Activated CD8-positive, alpha-beta memory T cell treated with anti-CD3 and anti-CD28 coated beads for 48 hours (primary cell): ENCODE results near the gene NCL.
"Not testable (repeated sequence)": the region's sequence is repeated elsewhere in the genome, so short reads cannot be mapped to it uniquely, and the experiment has no call there.

ENCODE experiments used
- DNase-seq, 3 experiments: peaks; one replicate each; pipeline ENCODE4 v3.0.0-alpha.2; 2020; ENCODE audit warnings: low read depth in 2 of 3, low spot score in 2 of 3

Gene NCL

GRCh38 chr2:231408304-231408703 lies 56.0 kb downstream of the NCL start:
- not testable (repeated sequence) for DNase-seq

GRCh38 chr2:231407686-231408085 lies 56.6 kb downstream of the NCL start:
- not testable (repeated sequence) for DNase-seq

DNA sequence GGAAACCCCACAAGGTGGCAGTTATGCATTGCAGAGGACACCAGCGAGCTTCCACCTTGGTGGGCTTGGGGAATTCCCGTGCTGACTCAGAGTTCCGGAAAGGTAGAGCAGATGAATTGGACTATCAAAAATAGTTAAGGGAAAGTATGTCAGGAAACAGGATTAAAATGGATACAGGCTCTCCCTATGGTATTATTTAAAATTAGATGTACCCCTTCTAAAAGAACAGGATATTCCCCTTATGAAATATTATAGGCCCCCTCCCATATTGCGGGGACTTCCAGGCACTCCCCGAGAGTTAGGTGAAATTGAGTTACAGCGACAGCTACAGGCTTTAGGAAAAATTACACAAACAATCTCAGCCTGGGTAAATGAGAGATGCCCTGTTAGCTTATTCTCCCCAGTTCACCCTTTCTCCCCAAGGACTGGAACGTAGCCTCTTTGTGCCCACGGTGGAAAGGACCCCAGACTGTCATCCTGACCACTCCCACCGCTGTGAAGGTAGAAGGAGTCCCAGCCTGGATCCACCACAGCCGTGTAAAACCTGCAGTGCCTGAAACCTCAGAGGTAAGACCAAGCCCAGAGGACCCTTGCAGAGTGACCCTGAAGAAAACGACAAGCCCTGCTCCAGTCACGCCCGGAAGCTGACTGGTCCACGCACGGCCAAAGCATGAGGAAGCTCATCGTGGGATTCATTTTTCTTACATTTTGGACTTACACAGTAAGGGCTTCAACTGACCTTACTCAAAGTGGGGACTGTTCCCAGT lies 58.5 kb downstream of the NCL start:
- DNase-seq, result not testable (repeated sequence)

- not testable (repeated sequence) for DNase-seq
Observed at GRCh38 chr2:231404183-231404578, 60.1 kb downstream of the NCL start.
